Nephron (organoid): ENCODE measurements around the gene RAB6B.

Experiments
- H3K27ac Mint-ChIP-seq, 3 experiments: 2 replicates each; pipeline ENCODE4 v1.8.0; 2020; ENCODE audit warnings: mixed read lengths in 3 of 3, mild to moderate bottlenecking in 2 of 3, moderate library complexity in 1 of 3
- H3K27me3 Mint-ChIP-seq: 2 replicates; pipeline ENCODE4 v1.8.0; 2021; ENCODE audit warnings: low read depth, mild to moderate bottlenecking, moderate library complexity, mixed read lengths
- H3K36me3 Mint-ChIP-seq: 2 replicates; pipeline ENCODE4 v1.8.0; 2020; ENCODE audit warnings: low read depth, mixed read lengths
- H3K4me1 Mint-ChIP-seq: 2 replicates; pipeline ENCODE4 v1.8.0; 2020; ENCODE audit warnings: mixed read lengths
- H3K4me3 Mint-ChIP-seq, 3 experiments: 2 replicates each; pipeline ENCODE4 v1.8.0; 2020; ENCODE audit warnings: mild to moderate bottlenecking in 3 of 3, mixed read lengths in 3 of 3, moderate library complexity in 2 of 3
- H3K9me3 Mint-ChIP-seq: 2 replicates; pipeline ENCODE4 v1.8.0; 2020; ENCODE audit warnings: mixed read lengths
- CTCF ChIP-seq, 3 experiments: fragments of 200-600 bp; sonication (generic); IDR thresholded peaks; one replicate each; pipeline ENCODE4 v1.5.0; 2021; ENCODE audit warnings: antibody characterized with exemption in 3 of 3; ENCODE audit not compliant: unreplicated experiment in 3 of 3

RAB6B gene

DNA sequence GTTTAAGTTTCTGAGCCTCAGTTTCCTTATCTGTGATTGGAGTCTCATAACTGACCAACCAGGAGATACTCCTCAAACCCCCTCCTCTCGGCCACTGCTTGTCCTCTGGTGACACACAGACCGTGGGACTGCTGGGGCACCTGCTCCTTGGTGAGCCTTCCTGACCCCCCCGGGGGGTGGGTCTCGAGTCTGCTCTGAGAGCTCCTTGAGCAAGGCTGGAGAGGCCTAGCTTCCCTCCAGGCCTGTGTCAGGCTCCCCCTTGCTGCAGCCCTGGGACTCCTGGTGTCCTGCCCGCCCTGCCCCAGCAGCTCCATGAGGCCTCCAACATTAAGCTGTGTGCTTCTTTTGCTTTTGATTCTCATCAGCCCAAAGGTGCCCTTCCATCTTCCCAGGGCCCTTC lies 62.4 kb downstream of the RAB6B start:
- no peak overlapping the region for H3K27ac Mint-ChIP-seq
- no peaks in the 10 kb centered on the region for H3K36me3 Mint-ChIP-seq
- TF ChIP-seq CTCF (IDR thresholded peaks at IDR 0.05; ENCODE audit: unreplicated experiment in 3 of 3): no peak
- no peaks in the 10 kb centered on the region for H3K27me3 Mint-ChIP-seq
- no peaks in the 10 kb centered on the region for H3K9me3 Mint-ChIP-seq
- no peak overlapping the region for H3K4me3 Mint-ChIP-seq
- H3K4me1 Mint-ChIP-seq: no peaks in the 10 kb centered on the region

DNA sequence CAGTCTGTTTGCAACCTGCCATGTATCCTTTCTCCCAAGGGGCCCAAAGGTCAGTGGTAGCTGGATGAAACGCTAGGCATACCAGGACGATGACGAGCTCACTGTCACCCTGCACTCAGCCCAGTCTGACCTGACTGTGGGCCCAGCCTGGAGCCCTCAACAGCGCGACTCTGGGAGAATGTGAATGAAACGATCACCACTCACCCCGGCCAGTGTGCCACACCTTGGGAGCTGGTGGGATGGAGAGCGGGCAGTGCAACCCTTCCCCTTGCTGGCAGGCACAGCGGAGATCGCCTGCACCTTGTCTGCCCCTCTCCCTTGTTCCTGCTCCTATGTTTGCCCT lies 62.9 kb downstream of the RAB6B start:
- no peaks in the 10 kb centered on the region for H3K4me1 Mint-ChIP-seq
- H3K27ac Mint-ChIP-seq: no peak overlapping the region
- H3K27me3 Mint-ChIP-seq: no peaks in the 10 kb centered on the region
- no peak overlapping the region for H3K4me3 Mint-ChIP-seq
- no peak for TF ChIP-seq CTCF (IDR thresholded peaks at IDR 0.05; ENCODE audit: unreplicated experiment in 3 of 3)
- no peaks in the 10 kb centered on the region for H3K9me3 Mint-ChIP-seq
- H3K36me3 Mint-ChIP-seq: no peaks in the 10 kb centered on the region

GRCh38 chr3:133831966-133832801 lies 63.5 kb downstream of the RAB6B start:
- Mint-ChIP-seq H3K9me3 (no peaks in the 10 kb centered on the region), H3K4me3 (no peak overlapping the region), H3K36me3 (no peaks in the 10 kb centered on the region), H3K4me1 (no peaks in the 10 kb centered on the region), H3K27ac (no peak overlapping the region), H3K27me3 (no peaks in the 10 kb centered on the region)
- no peak for TF ChIP-seq CTCF (IDR thresholded peaks at IDR 0.05; ENCODE audit: unreplicated experiment in 3 of 3)

GRCh38 chr3:133830071-133830470 lies 65.6 kb downstream of the RAB6B start:
- Mint-ChIP-seq H3K4me1 (no peaks in the 10 kb centered on the region), H3K9me3 (no peaks in the 10 kb centered on the region)

GRCh38 chr3:133829310-133829707 lies 66.4 kb downstream of the RAB6B start:
- Mint-ChIP-seq H3K27ac (no peak overlapping the region), H3K36me3 (peaks cover 13% of the 10 kb centered on the region)
- no peak for TF ChIP-seq CTCF (IDR thresholded peaks at IDR 0.05; ENCODE audit: unreplicated experiment in 3 of 3)

More at GRCh38 chr3:133830071-133830470, 65.6 kb downstream of the RAB6B start:
- H3K4me3 Mint-ChIP-seq: no peak overlapping the region
- peaks cover 11% of the 10 kb centered on the region for H3K36me3 Mint-ChIP-seq
- H3K27ac Mint-ChIP-seq: no peak overlapping the region
- TF ChIP-seq CTCF (IDR thresholded peaks at IDR 0.05; ENCODE audit: unreplicated experiment in 3 of 3): no peak
- no peaks in the 10 kb centered on the region for H3K27me3 Mint-ChIP-seq

More at GRCh38 chr3:133829310-133829707, 66.4 kb downstream of the RAB6B start:
- H3K4me1 Mint-ChIP-seq: no peaks in the 10 kb centered on the region
- H3K27me3 Mint-ChIP-seq: no peaks in the 10 kb centered on the region
- H3K4me3 Mint-ChIP-seq: no peak overlapping the region
- no peaks in the 10 kb centered on the region for H3K9me3 Mint-ChIP-seq
